ENCODE data around the gene TMEM178B. TPM values are rescaled to one million over a fixed set of nuclear protein-coding genes. Genes with fewer than 3 reads are reported as not detected.
"Not testable (repeated sequence)": the region's sequence is repeated elsewhere in the genome, so short reads cannot be mapped to it uniquely, and the experiment has no call there.

Gene TMEM178B
- total RNA-seq, 1 experiment from 2014 or later, result not detected

- no peaks in the 10 kb centered on the region for H4K20me1 ChIP-seq (ENCODE audit: insufficient read depth, low read depth, low read length)
- no peaks in the 10 kb centered on the region for H3K9me3 ChIP-seq (ENCODE audit: low read length)
- no peaks in the 10 kb centered on the region for H3K27me3 ChIP-seq (ENCODE audit: low read length)
- H3K4me3 ChIP-seq (ENCODE audit: low read length), result no peak overlapping the region
- no peak for DNase-seq
- no peaks in the 10 kb centered on the region for H3K9me2 ChIP-seq (replicated peaks; ENCODE audit: insufficient read depth, low read length)
- no peak overlapping the region for H3K27ac ChIP-seq (ENCODE audit: low read length)
- H3K4me2 ChIP-seq (ENCODE audit: low read depth, low read length, poor library complexity, severe bottlenecking), result no peak overlapping the region
- no peak overlapping the region for H3K9ac ChIP-seq (ENCODE audit: low read length)
- no peaks in the 10 kb centered on the region for H3K36me3 ChIP-seq (ENCODE audit: insufficient read depth, low read length)
- no peak overlapping the region for H2AFZ ChIP-seq (ENCODE audit: low read length)
- H3K79me2 ChIP-seq (ENCODE audit: low read length), result no peaks in the 10 kb centered on the region
- no peaks in the 10 kb centered on the region for H3K4me1 ChIP-seq (ENCODE audit: low read length)
These were observed 115.4 kb downstream of the TMEM178B start for GRCh38 chr7:141189231-141189630.

DNA sequence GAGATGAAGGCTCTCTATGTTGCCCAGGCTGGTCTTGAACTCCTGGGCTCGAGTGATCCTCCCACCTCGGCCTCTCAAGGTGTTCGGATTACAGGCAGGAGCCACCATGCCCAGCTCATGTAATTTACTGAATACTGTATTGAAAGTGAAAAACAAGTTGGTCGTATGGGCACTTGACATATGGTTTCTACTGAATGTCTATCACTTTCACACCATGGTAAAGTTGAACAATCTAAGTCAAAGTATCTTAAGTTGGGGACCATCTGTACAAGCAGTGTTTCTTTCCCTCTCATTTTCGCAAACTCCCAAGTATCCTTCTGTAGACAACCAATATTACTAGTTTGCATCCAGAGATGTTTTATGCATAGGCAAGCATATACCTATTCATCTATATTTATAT lies 116.6 kb downstream of the TMEM178B start:
- Histone ChIP-seq H3K79me2 (ENCODE audit: low read length) (no peaks in the 10 kb centered on the region), H3K9ac (ENCODE audit: low read length) (no peak overlapping the region), H3K36me3 (ENCODE audit: insufficient read depth, low read length) (no peaks in the 10 kb centered on the region), H4K20me1 (ENCODE audit: insufficient read depth, low read depth, low read length) (no peaks in the 10 kb centered on the region), H3K9me3 (ENCODE audit: low read length) (no peaks in the 10 kb centered on the region), H3K4me1 (ENCODE audit: low read length) (no peaks in the 10 kb centered on the region), H3K27ac (ENCODE audit: low read length) (no peak overlapping the region), H3K4me2 (ENCODE audit: low read depth, low read length, poor library complexity, severe bottlenecking) (no peak overlapping the region), H3K9me2 (replicated peaks; ENCODE audit: insufficient read depth, low read length) (no peaks in the 10 kb centered on the region), H3K27me3 (ENCODE audit: low read length) (no peaks in the 10 kb centered on the region), H3K4me3 (ENCODE audit: low read length) (no peak overlapping the region), H2AFZ (ENCODE audit: low read length) (no peak overlapping the region)
- DNase-seq, result no peak

DNA sequence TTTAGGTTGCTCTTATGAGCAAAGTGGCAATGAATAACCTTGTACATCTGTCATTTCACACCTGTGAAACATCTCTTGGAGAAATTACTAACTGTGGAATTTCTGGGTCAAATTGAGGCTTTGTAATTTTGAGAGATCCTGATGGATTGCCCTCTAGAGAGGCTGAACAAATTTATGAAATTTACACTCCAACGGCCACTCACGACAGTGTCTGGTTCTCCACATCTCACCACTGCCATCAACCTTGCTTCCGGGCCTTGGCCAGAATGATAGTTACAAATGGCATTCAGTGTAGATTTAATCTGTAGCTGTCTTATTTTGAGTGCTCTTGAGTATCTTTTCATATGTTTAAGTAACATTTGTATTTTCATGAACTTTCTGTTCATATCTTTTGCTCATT lies 117.4 kb downstream of the TMEM178B start:
- Histone ChIP-seq H3K9me2 (replicated peaks; ENCODE audit: insufficient read depth, low read length) (no peaks in the 10 kb centered on the region), H3K27ac (ENCODE audit: low read length) (no peak overlapping the region), H2AFZ (ENCODE audit: low read length) (no peak overlapping the region), H3K4me2 (ENCODE audit: low read depth, low read length, poor library complexity, severe bottlenecking) (no peak overlapping the region), H3K4me1 (ENCODE audit: low read length) (no peaks in the 10 kb centered on the region), H3K79me2 (ENCODE audit: low read length) (no peaks in the 10 kb centered on the region), H4K20me1 (ENCODE audit: insufficient read depth, low read depth, low read length) (no peaks in the 10 kb centered on the region), H3K27me3 (ENCODE audit: low read length) (no peaks in the 10 kb centered on the region), H3K9ac (ENCODE audit: low read length) (no peak overlapping the region), H3K4me3 (ENCODE audit: low read length) (no peak overlapping the region), H3K9me3 (ENCODE audit: low read length) (no peaks in the 10 kb centered on the region), H3K36me3 (ENCODE audit: insufficient read depth, low read length) (no peaks in the 10 kb centered on the region)
- no peak for DNase-seq

GRCh38 chr7:141193066-141193465 lies 119.2 kb downstream of the TMEM178B start:
- DNase-seq, result no peak
- H3K4me3 ChIP-seq (ENCODE audit: low read length), result no peak overlapping the region
- no peaks in the 10 kb centered on the region for H3K36me3 ChIP-seq (ENCODE audit: insufficient read depth, low read length)
- no peak overlapping the region for H3K9ac ChIP-seq (ENCODE audit: low read length)
- no peaks in the 10 kb centered on the region for H3K4me1 ChIP-seq (ENCODE audit: low read length)
- no peaks in the 10 kb centered on the region for H4K20me1 ChIP-seq (ENCODE audit: insufficient read depth, low read depth, low read length)
- no peaks in the 10 kb centered on the region for H3K27me3 ChIP-seq (ENCODE audit: low read length)
- H3K27ac ChIP-seq (ENCODE audit: low read length), result no peak overlapping the region
- no peak overlapping the region for H3K4me2 ChIP-seq (ENCODE audit: low read depth, low read length, poor library complexity, severe bottlenecking)
- no peaks in the 10 kb centered on the region for H3K9me3 ChIP-seq (ENCODE audit: low read length)
- no peak overlapping the region for H2AFZ ChIP-seq (ENCODE audit: low read length)
- no peaks in the 10 kb centered on the region for H3K9me2 ChIP-seq (replicated peaks; ENCODE audit: insufficient read depth, low read length)
- H3K79me2 ChIP-seq (ENCODE audit: low read length), result no peaks in the 10 kb centered on the region

DNA sequence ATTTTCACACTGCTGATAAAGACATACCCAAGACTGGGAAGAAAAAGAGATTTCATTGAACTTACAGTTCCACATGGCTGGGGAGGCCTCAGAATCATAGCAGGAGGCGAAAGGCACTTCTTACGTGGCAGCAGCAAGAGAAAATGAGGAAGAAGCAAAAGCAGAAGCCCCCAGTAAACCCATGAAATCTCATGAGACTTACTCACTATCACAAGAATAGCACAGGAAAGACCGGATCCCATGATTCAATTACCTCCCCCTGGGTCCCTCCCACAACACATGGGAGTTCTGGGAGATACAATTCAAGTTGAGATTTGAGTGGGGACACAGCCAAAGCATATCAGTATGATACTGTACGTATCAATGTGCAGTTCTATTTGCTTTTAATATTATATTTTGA lies 121.9 kb downstream of the TMEM178B start:
- not testable (repeated sequence) for H3K9me2 ChIP-seq (replicated peaks; ENCODE audit: insufficient read depth, low read length); H3K79me2 ChIP-seq (ENCODE audit: low read length); H3K4me3 ChIP-seq (ENCODE audit: low read length); H3K27me3 ChIP-seq (ENCODE audit: low read length); H3K36me3 ChIP-seq (ENCODE audit: insufficient read depth, low read length); H3K4me1 ChIP-seq (ENCODE audit: low read length); H3K27ac ChIP-seq (ENCODE audit: low read length); H3K9me3 ChIP-seq (ENCODE audit: low read length); H3K9ac ChIP-seq (ENCODE audit: low read length); H2AFZ ChIP-seq (ENCODE audit: low read length); H4K20me1 ChIP-seq (ENCODE audit: insufficient read depth, low read depth, low read length); H3K4me2 ChIP-seq (ENCODE audit: low read depth, low read length, poor library complexity, severe bottlenecking)
- DNase-seq, result peak; percentile 44

GRCh38 chr7:141198194-141198958 lies 124.5 kb downstream of the TMEM178B start:
- H3K9ac ChIP-seq (ENCODE audit: low read length), result no peak overlapping the region
- no peaks in the 10 kb centered on the region for H3K79me2 ChIP-seq (ENCODE audit: low read length)
- H3K36me3 ChIP-seq (ENCODE audit: insufficient read depth, low read length), result no peaks in the 10 kb centered on the region
- H4K20me1 ChIP-seq (ENCODE audit: insufficient read depth, low read depth, low read length), result no peaks in the 10 kb centered on the region
- no peak overlapping the region for H3K4me2 ChIP-seq (ENCODE audit: low read depth, low read length, poor library complexity, severe bottlenecking)
- H3K27me3 ChIP-seq (ENCODE audit: low read length), result no peaks in the 10 kb centered on the region
- H3K27ac ChIP-seq (ENCODE audit: low read length), result no peak overlapping the region
- H3K4me1 ChIP-seq (ENCODE audit: low read length), result no peaks in the 10 kb centered on the region
- H3K4me3 ChIP-seq (ENCODE audit: low read length), result no peak overlapping the region
- no peaks in the 10 kb centered on the region for H3K9me2 ChIP-seq (replicated peaks; ENCODE audit: insufficient read depth, low read length)
- no peak for DNase-seq
- no peaks in the 10 kb centered on the region for H3K9me3 ChIP-seq (ENCODE audit: low read length)
- H2AFZ ChIP-seq (ENCODE audit: low read length), result no peak overlapping the region

DNA sequence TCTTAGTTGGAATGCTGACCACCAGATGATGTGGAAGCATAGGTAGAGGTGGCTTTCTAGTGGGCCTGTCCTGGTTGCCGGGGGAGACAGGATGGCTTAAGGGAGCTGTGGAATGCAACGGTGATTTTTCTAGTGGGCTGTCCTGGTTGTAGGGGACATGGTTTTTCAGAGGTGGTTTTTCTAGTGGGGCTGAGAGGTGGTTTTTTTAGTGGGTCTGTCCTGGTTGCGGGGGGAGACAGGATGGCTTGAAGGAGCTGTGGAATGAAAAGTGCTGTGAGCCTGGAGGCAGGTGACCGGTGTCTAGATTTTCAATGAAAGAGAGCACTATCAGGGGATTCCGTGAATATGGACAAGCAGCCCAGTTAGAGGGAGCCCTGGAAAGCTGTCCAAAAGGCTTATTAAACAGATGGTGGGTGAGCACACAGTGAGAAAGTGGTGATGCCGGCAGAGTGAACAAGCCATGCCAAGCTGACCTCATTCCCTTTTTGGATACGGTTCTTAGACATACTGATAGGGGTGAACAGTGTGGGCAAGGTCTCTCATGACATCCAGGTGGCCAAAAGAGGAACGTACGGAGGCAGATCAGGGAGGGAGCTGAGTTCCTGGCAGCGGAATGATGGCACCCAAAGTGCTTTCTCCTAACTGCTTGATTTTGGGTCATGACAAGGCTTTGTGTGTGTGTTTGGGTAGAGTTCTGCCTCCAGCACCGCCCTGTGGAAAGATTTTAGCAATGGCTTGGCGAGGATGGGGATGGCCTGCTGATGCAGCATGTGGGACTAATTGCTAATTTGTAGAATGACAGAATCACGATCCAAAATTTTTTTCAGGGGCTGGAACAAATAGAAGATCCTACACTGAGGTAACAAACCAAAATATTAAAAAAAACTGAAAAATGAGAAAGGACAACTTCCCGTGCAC lies 126.6 kb downstream of the TMEM178B start:
- Histone ChIP-seq H4K20me1 (ENCODE audit: insufficient read depth, low read depth, low read length) (no peaks in the 10 kb centered on the region), H3K4me3 (ENCODE audit: low read length) (no peak overlapping the region), H2AFZ (ENCODE audit: low read length) (no peak overlapping the region), H3K9me3 (ENCODE audit: low read length) (no peaks in the 10 kb centered on the region), H3K9ac (ENCODE audit: low read length) (no peak overlapping the region), H3K79me2 (ENCODE audit: low read length) (no peaks in the 10 kb centered on the region), H3K4me2 (ENCODE audit: low read depth, low read length, poor library complexity, severe bottlenecking) (no peak overlapping the region), H3K4me1 (ENCODE audit: low read length) (no peaks in the 10 kb centered on the region), H3K36me3 (ENCODE audit: insufficient read depth, low read length) (no peaks in the 10 kb centered on the region), H3K9me2 (replicated peaks; ENCODE audit: insufficient read depth, low read length) (no peaks in the 10 kb centered on the region), H3K27ac (ENCODE audit: low read length) (no peak overlapping the region), H3K27me3 (ENCODE audit: low read length) (no peaks in the 10 kb centered on the region)
- DNase-seq, result no peak

- no peaks in the 10 kb centered on the region for H3K9me3 ChIP-seq (ENCODE audit: low read length)
- H3K9ac ChIP-seq (ENCODE audit: low read length), result no peak overlapping the region
These were observed 127.5 kb downstream of the TMEM178B start for GRCh38 chr7:141201145-141201885.

More at GRCh38 chr7:141201145-141201885, 127.5 kb downstream of the TMEM178B start:
- no peak overlapping the region for H3K4me3 ChIP-seq (ENCODE audit: low read length)
- no peaks in the 10 kb centered on the region for H3K9me2 ChIP-seq (replicated peaks; ENCODE audit: insufficient read depth, low read length)
- no peaks in the 10 kb centered on the region for H3K79me2 ChIP-seq (ENCODE audit: low read length)
- H3K27me3 ChIP-seq (ENCODE audit: low read length), result no peaks in the 10 kb centered on the region
- no peaks in the 10 kb centered on the region for H3K4me1 ChIP-seq (ENCODE audit: low read length)
- H3K4me2 ChIP-seq (ENCODE audit: low read depth, low read length, poor library complexity, severe bottlenecking), result no peak overlapping the region
- no peak overlapping the region for H3K27ac ChIP-seq (ENCODE audit: low read length)
- H4K20me1 ChIP-seq (ENCODE audit: insufficient read depth, low read depth, low read length), result no peaks in the 10 kb centered on the region
- H2AFZ ChIP-seq (ENCODE audit: low read length), result no peak overlapping the region
- H3K36me3 ChIP-seq (ENCODE audit: insufficient read depth, low read length), result no peaks in the 10 kb centered on the region
- no peak for DNase-seq

Measured in Karpas-422 (cell line).